Thymus (tissue), 11 donors: Measurements from ENCODE around the gene ZNF443. TPM values are rescaled to one million over a fixed set of nuclear protein-coding genes. Genes with fewer than 3 reads are reported as not detected.
"Not testable (repeated sequence)": the region's sequence is repeated elsewhere in the genome, so short reads cannot be mapped to it uniquely, and the experiment has no call there.

ENCODE experiments used
- DNase-seq, 9 donors: peaks; one replicate each; pipeline ENCODE4 v3.0.0-alpha.2; 2013; ENCODE audit warnings: low spot score in 9 of 9, low read depth in 6 of 9, missing footprints in 1 of 9
- H3K27ac ChIP-seq, 2 donors: one replicate each; pipeline ENCODE4 v1.5.1; 2013; ENCODE audit warnings: control low read depth in 1 of 2, low read depth in 1 of 2, low read length in 1 of 2, mild to moderate bottlenecking in 1 of 2, moderate library complexity in 1 of 2
- H3K27me3 ChIP-seq, 2 donors: one replicate each; pipeline ENCODE4 v1.5.1; 2013; ENCODE audit warnings: low read length in 1 of 2; ENCODE audit not compliant: control insufficient read depth in 2 of 2, insufficient read depth in 1 of 2
- H3K36me3 ChIP-seq, 2 donors: one replicate each; pipeline ENCODE4 v1.5.1; 2013; ENCODE audit warnings: low read length in 1 of 2, mild to moderate bottlenecking in 1 of 2, moderate library complexity in 1 of 2; ENCODE audit not compliant: control insufficient read depth in 2 of 2, insufficient read depth in 2 of 2
- H3K4me1 ChIP-seq, 2 donors: one replicate each; pipeline ENCODE4 v1.5.1; 2013; ENCODE audit warnings: low read length in 2 of 2; ENCODE audit not compliant: control insufficient read depth in 2 of 2, insufficient read depth in 2 of 2
- H3K4me3 ChIP-seq, 2 donors: one replicate each; pipeline ENCODE4 v1.5.1; 2013; ENCODE audit warnings: low read length in 2 of 2, control low read depth in 1 of 2, mild to moderate bottlenecking in 1 of 2
- H3K9me3 ChIP-seq, 2 donors: one replicate each; pipeline ENCODE4 v1.5.1; 2013; ENCODE audit warnings: low read length in 1 of 2, mild to moderate bottlenecking in 1 of 2; ENCODE audit not compliant: control insufficient read depth in 2 of 2, insufficient read depth in 1 of 2
- WGBS: extraction: QIAGEN DNeasy Blood & Tissue Kit; methylation state at CpG from one replicate; pipeline ENCODE4 v1.1.7; 2013; 5-methylcytosine and 5-hydroxymethylcytosine counted together
- polyA plus RNA-seq: library from polyadenylated mRNA; stranded (reverse); fragments of 200-250 nt; gene quantifications from one replicate; pipeline ENCODE4 v1.2.3, GENCODE V29; 2013
- total RNA-seq: library from RNA; stranded (reverse); fragments of 120-200 nt; gene quantifications from one replicate; pipeline ENCODE4 v1.2.4, GENCODE V29; 2013
- donor health status: healthy.

ZNF443 gene
- total and polyA plus RNA-seq, 2 donors, result 5.5 to 9.5 TPM

DNA sequence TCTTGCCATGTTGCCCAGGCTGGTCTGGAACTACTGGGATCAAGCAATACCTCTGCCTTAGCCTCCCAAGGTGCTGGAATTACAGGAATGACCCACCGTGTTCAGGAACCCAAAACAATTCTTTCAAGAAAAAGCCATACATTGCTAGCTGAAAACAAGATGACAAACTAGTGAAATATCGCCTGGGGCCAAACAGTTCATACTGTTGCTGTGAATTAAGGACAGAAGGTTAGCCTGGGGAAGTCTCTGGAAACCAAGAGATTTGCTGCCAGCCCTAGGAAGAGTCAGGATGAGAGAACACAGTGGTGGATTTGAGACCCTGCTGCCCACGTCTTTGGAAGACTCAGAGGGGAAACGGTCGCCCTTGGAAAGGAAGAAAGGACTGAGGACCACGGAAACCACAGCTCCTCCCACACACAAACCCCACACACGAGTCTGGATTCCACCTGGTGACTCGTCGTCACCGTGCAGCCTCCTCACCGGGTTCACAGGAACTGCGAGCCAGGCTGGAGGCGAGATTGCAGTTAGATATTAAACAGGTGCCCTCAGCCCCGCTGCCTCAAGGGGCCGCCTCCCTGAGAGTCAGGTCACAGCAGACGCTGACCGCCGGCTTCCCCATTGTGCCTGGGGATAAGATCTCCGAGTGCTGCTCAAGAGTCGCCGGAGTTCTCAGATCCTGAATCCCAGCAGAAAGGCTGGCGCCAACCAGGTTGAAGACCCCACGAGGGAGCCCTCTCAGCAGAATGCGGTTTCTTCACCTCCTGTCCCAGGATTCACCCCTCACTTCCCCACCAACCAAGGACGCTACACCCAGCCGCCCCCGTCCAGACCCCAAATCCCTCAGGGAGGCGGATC, 908 bp downstream of the ZNF443 start:
- H3K27ac ChIP-seq, result peak overlapping the region in 1 of 2 donors; percentile 60
- not testable (repeated sequence) for H3K27me3 ChIP-seq, H3K9me3 ChIP-seq, H3K4me1 ChIP-seq, H3K36me3 ChIP-seq
- H3K4me3 ChIP-seq, result peak overlapping the region; percentile 60 to 72
- under 1% methylated on average over 28 of the region's 28 CpGs for WGBS
- peak in 4 of 9 donors; percentile 15 to 47 (median 26) for DNase-seq

DNA sequence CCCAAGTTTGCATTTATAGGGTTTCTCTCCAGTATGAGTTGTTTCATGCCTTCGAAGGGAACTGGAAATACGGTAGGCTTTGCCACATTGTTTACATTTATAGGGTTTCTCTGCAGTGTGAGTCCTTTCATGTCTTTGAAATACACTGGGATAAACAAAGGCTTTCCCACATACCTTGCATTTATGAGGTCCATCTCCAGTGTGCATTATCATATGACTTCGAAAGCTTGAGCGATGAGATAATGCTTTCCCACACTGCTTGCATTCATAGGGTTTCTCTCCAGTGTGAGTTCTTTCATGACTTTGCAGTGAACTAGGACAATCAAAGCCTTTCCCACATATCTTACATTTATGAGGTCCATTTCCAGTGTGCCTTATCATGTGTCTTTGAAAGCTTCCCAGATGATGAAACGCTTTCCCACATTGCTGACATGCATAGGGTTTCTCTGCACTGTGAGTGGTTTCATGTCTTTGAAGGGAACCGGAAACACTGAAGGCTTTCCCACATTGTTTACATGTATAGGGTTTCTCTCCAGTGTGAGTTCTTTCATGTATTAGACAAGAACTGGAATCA, 10.0 kb downstream of the ZNF443 start:
- H3K27me3 ChIP-seq, DNase-seq, H3K9me3 ChIP-seq, H3K27ac ChIP-seq, H3K4me3 ChIP-seq, H3K4me1 ChIP-seq: not testable (repeated sequence)
- peaks cover 15 to 22% of the 10 kb centered on the region in 2 donors for H3K36me3 ChIP-seq
- WGBS, result 99% methylated on average over 6 of the region's 6 CpGs

DNA sequence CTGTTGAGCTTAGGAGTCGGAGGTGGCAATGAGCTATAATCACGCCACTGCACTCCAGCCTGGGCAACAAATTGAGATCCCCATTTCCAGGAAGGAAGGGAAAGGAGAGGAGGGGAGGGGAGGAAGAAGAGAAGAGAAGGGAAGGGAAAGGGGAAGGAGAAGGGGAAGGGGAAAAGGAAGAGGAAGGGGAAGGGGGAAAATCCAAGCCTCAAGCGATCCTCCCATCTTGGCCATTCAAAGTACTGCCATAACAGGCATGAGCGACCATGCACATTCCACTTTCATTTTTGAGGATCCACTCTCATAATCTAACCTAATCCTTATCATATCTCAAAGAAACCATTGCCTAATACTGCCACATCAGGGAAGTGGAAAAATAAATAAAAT, 14.9 kb downstream of the ZNF443 start:
- Histone ChIP-seq H3K27me3 (no peaks in the 10 kb centered on the region), H3K27ac (no peak overlapping the region), H3K36me3 (peaks cover 7 to 13% of the 10 kb centered on the region in 2 donors), H3K4me3 (no peak overlapping the region), H3K4me1 (no peaks in the 10 kb centered on the region), H3K9me3 (peaks cover 1 to 29% of the 10 kb centered on the region in 2 donors)
- 96% methylated on average over 4 of the region's 4 CpGs for WGBS
- DNase-seq, result no peak

DNA sequence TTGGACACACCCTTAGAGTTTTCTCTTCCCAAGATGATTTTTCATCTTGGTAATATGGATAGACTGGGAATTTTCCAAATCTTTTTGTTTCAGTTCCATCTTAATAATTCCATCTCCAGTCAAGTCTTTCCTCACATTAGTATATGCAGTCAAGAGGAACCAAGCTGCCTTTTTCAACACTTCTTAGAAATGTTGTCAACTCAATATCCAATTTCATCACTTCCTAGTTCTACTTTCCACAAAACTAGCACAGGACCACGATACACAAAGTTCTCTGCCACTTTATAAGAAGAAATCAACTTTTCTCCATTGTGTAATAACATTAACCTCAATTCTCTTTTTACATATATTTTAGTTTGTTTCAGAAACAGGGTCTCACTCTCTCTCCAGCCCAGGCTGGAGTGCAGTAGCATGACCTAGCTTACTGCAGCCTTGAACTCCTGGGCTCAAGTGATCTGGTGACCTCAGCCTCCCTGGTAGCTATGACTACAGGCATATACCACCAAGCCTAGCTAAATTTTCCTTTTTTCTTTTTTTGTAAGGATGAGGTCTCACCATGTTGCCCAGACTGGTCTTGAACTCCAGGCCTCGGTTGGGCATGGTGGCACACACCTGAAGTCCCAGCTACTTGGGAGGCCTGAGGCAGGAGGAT, 15.5 kb downstream of the ZNF443 start:
- H3K27me3 ChIP-seq, result no peaks in the 10 kb centered on the region
- peaks cover 2 to 8% of the 10 kb centered on the region in 2 donors for H3K36me3 ChIP-seq
- no peak for DNase-seq
- 98% methylated on average over 2 of the region's 2 CpGs for WGBS
- no peak overlapping the region for H3K27ac ChIP-seq
- H3K9me3 ChIP-seq, result peaks cover 0 to 29% of the 10 kb centered on the region in 2 donors
- H3K4me3 ChIP-seq, result no peak overlapping the region
- H3K4me1 ChIP-seq, result no peaks in the 10 kb centered on the region

DNA sequence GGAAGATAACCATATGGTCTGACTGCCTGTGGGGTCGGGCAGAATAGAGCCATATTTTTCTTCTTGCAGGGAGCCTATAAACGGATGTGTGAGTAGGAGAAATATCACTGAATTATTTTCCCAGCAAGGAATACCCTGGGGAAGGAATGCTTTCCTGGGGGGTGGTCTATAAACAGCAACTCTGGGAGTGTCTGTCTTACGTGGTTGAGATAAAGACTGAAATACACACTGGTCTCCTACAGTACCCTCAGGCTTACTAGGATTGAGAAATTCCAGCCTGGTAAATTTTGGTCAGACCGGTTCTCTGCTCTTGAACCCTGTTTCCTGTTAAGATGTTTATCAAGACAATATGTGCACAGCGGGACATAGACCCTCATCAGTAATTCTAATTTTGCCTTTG, 23.5 kb downstream of the ZNF443 start:
- not testable (repeated sequence) for H3K27me3 ChIP-seq, H3K36me3 ChIP-seq, H3K4me1 ChIP-seq, H3K27ac ChIP-seq, DNase-seq, H3K4me3 ChIP-seq
- H3K9me3 ChIP-seq, result peaks cover 4 to 23% of the 10 kb centered on the region in 2 donors
- WGBS, result over 99% methylated on average over 5 of the region's 5 CpGs

DNA sequence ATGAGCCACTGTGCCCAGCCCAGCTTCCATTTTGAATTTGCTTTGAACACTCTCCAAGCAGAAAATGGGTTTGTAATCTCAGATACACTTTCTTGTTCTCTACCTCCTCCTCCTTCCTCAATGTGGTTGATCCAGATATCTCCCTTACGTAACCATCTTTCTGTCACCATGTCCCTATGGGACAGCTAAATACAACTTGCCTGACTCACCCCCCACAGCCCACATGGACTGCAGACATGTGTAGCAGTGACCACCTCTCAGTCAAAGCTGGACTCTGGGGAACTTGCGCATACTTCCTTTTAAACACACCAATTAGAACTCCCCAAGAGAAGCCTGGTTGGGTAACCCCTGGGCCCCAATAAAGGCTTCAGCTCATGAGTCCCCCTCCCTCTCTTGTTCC, 28.9 kb downstream of the ZNF443 start:
- peaks cover 7 to 13% of the 10 kb centered on the region in 2 donors for H3K9me3 ChIP-seq
- no peaks in the 10 kb centered on the region for H3K36me3 ChIP-seq
- 99% methylated on average over 2 of the region's 2 CpGs for WGBS
- no peaks in the 10 kb centered on the region for H3K27me3 ChIP-seq
- H3K4me1 ChIP-seq, result no peaks in the 10 kb centered on the region
- no peak overlapping the region for H3K4me3 ChIP-seq
- DNase-seq, result no peak
- no peak overlapping the region for H3K27ac ChIP-seq

DNA sequence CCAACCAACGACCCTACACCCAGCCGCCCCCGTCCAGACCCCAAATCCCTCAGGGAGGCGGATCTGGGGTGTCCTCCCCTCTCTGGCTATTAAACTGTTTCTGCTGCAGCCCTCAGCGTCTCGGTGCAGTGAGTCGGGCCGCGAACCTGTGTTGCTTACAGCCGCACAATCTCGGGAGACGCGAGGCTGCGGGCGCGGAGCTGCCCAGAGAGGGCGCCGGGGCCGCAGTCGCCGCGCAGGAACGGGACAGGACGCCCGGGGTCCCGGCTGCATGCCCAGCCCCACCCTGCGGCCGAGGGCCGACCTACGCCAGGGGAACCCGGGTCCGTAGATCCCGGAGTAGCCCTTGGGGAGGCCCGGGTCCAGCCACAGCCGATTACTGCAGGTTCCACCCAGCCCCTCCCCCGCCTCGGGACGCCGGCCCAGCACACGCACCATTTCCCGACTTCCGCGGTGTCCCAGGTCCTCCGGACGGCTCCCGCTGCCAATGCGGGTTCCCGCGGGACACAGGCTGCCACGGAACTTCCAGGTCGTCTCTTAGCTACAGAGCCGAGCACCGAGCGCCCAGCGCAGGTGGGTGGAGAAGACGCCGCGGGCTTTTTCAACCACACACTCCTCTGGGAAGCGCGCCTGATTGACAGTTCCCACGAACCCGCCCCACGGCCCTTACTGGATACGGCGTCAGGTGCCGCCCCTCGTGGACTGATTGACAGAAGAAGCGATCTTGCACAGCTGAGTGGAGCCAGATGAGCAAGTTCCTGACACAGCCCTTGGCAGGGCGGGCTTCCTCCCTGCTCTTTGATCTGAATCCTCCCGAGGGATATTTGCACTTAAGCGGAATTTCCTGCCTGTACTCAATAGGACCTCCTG, 40.0 kb downstream of the ZNF443 start, which contains the start of gene ZNF799:
ZNF799 (minus strand) TSS at position 639 of the 870 bp plus-strand sequence; CDS start at position 438, 201 bp downstream.
- under 1% methylated on average over 71 of the region's 71 CpGs for WGBS

DNA sequence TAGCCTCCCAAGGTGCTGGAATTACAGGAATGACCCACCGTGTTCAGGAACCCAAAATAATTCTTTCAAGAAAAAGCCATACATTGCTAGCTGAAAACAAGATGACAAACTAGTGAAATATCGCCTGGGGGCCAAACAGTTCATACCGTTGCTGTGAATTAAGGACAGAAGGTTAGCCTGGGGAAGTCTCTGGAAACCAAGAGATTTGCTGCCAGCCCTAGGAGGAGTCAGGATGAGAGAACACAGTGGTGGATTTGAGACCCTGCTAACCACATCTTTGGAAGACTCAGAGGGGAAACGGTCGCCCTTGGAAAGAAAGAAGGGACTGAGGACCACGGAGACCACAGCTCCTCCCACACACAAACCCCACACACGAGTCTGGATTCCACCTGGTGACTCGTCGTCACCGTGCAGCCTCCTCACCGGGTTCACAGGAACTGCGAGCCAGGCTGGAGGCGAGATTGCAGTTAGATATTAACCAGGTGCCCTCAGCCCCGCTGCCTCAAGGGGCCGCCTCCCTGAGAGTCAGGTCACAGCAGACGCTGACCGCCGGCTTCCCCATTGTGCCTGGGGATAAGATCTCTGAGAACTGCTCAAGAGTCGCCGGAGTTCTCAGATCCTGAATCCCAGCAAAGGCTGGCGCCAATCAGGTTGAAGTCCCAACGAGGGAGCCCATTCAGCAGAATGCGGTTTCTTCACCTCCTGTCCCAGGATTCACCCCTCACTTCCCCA, 40.8 kb downstream of the ZNF443 start:
- H3K36me3 ChIP-seq, H3K27me3 ChIP-seq, H3K4me1 ChIP-seq: not testable (repeated sequence)
- peak overlapping the region; percentile 90 to 91 for H3K4me3 ChIP-seq
- H3K9me3 ChIP-seq, result peaks cover 0 to 11% of the 10 kb centered on the region in 2 donors
- peak in 5 of 9 donors; percentile 1 to 35 (median 6) for DNase-seq
- WGBS, result 3% methylated on average over 23 of the region's 23 CpGs
- peak overlapping the region in 1 of 2 donors; percentile 51 for H3K27ac ChIP-seq

More for the DNA sequence above, 40.0 kb downstream of the ZNF443 start, which contains the start of gene ZNF799:
- Histone ChIP-seq H3K4me1 (peaks cover 0 to 7% of the 10 kb centered on the region in 2 donors), H3K36me3 (no peaks in the 10 kb centered on the region), H3K27ac (peak within 1 kb of the TSS; percentile 67 to 77), H3K27me3 (no peaks in the 10 kb centered on the region), H3K4me3 (peak within 1 kb of the TSS; percentile 90 to 91), H3K9me3 (peaks cover 0 to 11% of the 10 kb centered on the region in 2 donors)
- peak; percentile 77 to 96 (median 89) for DNase-seq
